ENCODE measurements around the gene FAM90A26.
"Not testable (repeated sequence)": the region's sequence is repeated elsewhere in the genome, so short reads cannot be mapped to it uniquely, and the experiment has no call there.

The FAM90A26 gene

DNA sequence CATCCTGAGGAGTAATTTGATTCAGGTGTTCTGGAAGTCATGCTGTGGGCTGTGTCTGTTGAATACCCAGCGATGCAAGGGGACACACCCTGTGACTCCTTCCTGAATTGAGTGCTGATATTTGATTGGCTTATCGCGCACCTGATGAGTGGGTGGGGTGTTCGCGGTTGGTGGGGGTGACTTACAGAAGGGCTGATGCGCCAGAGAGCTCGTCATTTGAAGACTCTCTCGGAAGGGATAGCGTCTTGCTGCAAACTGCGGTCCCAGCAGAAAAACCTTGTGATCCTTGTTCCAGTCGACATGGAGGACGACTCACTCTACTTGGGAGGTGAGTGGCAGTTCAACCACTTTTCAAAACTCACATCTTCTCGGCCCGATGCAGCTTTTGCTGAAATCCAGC lies 44.9 kb downstream of the FAM90A26 start, which contains the start of gene USP17L11:
Gene USP17L11 (plus strand): TSS at position 301 of the 400 bp plus-strand sequence. CDS start 0 bp downstream, at position 301.
- TF ChIP-seq ZBTB7A (IDR thresholded peaks at IDR 0.05; ENCODE audit: low read depth); USF1 (IDR thresholded peaks at IDR 0.05): not testable (repeated sequence)
- TF ChIP-seq, protein P1, sequence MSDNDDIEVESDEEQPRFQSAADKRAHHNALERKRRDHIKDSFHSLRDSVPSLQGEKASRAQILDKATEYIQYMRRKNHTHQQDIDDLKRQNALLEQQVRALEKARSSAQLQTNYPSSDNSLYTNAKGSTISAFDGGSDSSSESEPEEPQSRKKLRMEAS (IDR thresholded peaks at IDR 0.05) = not testable (repeated sequence)

DNA sequence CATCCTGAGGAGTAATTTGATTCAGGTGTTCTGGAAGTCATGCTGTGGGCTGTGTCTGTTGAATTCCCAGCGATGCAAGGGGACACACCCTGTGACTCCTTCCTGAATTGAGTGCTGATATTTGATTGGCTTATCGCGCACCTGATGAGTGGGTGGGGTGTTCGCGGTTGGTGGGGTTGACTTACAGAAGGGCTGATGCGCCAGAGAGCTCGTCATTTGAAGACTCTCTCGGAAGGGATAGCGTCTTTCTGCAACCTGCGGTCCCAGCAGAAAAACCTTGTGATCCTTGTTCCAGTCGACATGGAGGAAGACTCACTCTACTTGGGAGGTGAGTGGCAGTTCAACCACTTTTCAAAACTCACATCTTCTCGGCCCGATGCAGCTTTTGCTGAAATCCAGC lies 49.6 kb downstream of the FAM90A26 start, which contains the start of gene USP17L12:
Gene USP17L12 (plus strand): TSS at position 301 of the 400 bp plus-strand sequence. CDS start 0 bp downstream, at position 301.
- not testable (repeated sequence) for TF ChIP-seq TAF1 (IDR thresholded peaks at IDR 0.05; ENCODE audit: low read depth); CEBPB (IDR thresholded peaks at IDR 0.05)
- TF ChIP-seq, protein P1 (IDR thresholded peaks at IDR 0.05) = not testable (repeated sequence)

DNA sequence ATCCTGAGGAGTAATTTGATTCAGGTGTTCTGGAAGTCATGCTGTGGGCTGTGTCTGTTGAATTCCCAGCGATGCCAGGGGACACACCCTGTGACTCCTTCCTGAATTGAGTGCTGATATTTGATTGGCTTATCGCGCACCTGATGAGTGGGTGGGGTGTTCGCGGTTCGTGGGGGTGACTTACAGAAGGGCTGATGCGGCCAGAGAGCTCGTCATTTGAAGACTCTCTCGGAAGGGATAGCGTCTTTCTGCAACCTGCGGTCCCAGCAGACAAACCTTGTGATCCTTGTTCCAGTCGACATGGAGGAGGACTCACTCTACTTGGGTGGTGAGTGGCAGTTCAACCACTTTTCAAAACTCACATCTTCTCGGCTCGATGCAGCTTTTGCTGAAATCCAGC lies 54.4 kb downstream of the FAM90A26 start, which contains the start of gene USP17L13:
Gene USP17L13 (plus strand): TSS at position 301 of the 400 bp plus-strand sequence. CDS start 0 bp downstream, at position 301.
- not testable (repeated sequence) for TF ChIP-seq EGR1 (IDR thresholded peaks at IDR 0.05); USF1 (IDR thresholded peaks at IDR 0.05); RAD21 (IDR thresholded peaks at IDR 0.05; ENCODE audit: low read depth)

Data from Ishikawa (cell line).